Stomach (tissue), 4 donors: ENCODE measurements around the gene KRT13.

ENCODE experiments used
- CTCF ChIP-seq, 7 experiments: fragments of 450-650 bp in 4 of 7; fragments of 200-600 bp in 3 of 7; sonication (generic) in 3 of 7; IDR thresholded peaks; one replicate each; pipeline ENCODE4 v1.5.1; 2016 to 2019; ENCODE audit warnings: antibody characterized with exemption in 7 of 7, control low read depth in 2 of 7, mild to moderate bottlenecking in 1 of 7
- EP300 ChIP-seq: sonication (generic); formaldehyde crosslinking; IDR thresholded peaks from one replicate; pipeline ENCODE4 v1.6.1; 2017; ENCODE audit warnings: antibody characterized with exemption
- POLR2A ChIP-seq, 4 donors: fragments of 450-650 bp; IDR thresholded peaks; one replicate each; pipeline ENCODE4 v1.6.1; 2016; ENCODE audit warnings: antibody characterized with exemption in 4 of 4, control low read depth in 2 of 4, mild to moderate bottlenecking in 1 of 4, moderate library complexity in 1 of 4
- POLR2AphosphoS5 ChIP-seq, 3 donors: sonication (generic); formaldehyde crosslinking; IDR thresholded peaks; one replicate each; pipeline ENCODE4 v1.6.1; 2016; ENCODE audit warnings: antibody characterized with exemption in 3 of 3

GRCh38 chr17:41463746-41464145, 41.7 kb downstream of the KRT13 start:
- no peak for TF ChIP-seq CTCF (IDR thresholded peaks at IDR 0.05)
- no peak for TF ChIP-seq EP300
- TF ChIP-seq POLR2AphosphoS5 (IDR thresholded peaks at IDR 0.05), result no peak
- TF ChIP-seq POLR2A (IDR thresholded peaks at IDR 0.05), result no peak
